IMR-90 (cell line): Measurements from ENCODE around the gene LRRC26. TPM values are rescaled to one million over a fixed set of nuclear protein-coding genes. Genes with fewer than 3 reads are reported as not detected.

ENCODE experiments used
- ATAC-seq: fragments of 200-7000 bp; cut with Tn5 transposase; 2 replicates; pipeline ENCODE4 v1.9.1; 2020; ENCODE audit warnings: low read depth, mild to moderate bottlenecking, moderate library complexity
- BruUV-seq: library from RNA; stranded (reverse); fragments of 400-500 nt; replicated peaks from 2 replicates; lab custom pipeline; 2021; lab: Mats Ljungman, UMichigan
- CTCF ChIA-PET: fragments of 300-600 bp; formaldehyde crosslinking; extraction: SDS; loops from one replicate; lab custom pipeline; 2021; ENCODE audit warnings: antibody characterized with exemption; lab: Yijun Ruan, JAX
- POLR2A ChIA-PET: fragments of 300-600 bp; sonication (Branson Sonifier 250); formaldehyde crosslinking; loops from one replicate; lab custom pipeline; 2022; ENCODE audit warnings: antibody characterized with exemption; ENCODE audit not compliant: unreplicated experiment; lab: Charles Lee
- DNase-seq: peaks from one replicate; pipeline ENCODE4 v3.0.0; 2013
- H2AFZ ChIP-seq: replicated peaks from 2 replicates; pipeline ENCODE3; 2013; ENCODE audit warnings: low read length, mild to moderate bottlenecking; ENCODE audit not compliant: poor library complexity
- H2AK5ac ChIP-seq: 2 replicates; pipeline ENCODE4 v1.6.1; 2013; ENCODE audit warnings: low read depth, low read length, inconsistent platforms
- H2AK9ac ChIP-seq: replicated peaks from 2 replicates; pipeline ENCODE3; 2013; ENCODE audit warnings: mild to moderate bottlenecking, low read depth, low read length, moderate library complexity; ENCODE audit not compliant: poor library complexity
- H2BK120ac ChIP-seq: 2 replicates; pipeline ENCODE4 v1.6.1; 2013; ENCODE audit warnings: low read depth, low read length, inconsistent platforms
- H2BK15ac ChIP-seq: 3 replicates; pipeline ENCODE4 v1.6.1; 2013; ENCODE audit warnings: low read depth, low read length, inconsistent platforms
- H2BK20ac ChIP-seq: 2 replicates; pipeline ENCODE4 v1.6.1; 2013; ENCODE audit warnings: low read depth, mild to moderate bottlenecking, inconsistent platforms, low read length, moderate library complexity
- H2BK5ac ChIP-seq: 2 replicates; pipeline ENCODE4 v1.6.1; 2013; ENCODE audit warnings: mild to moderate bottlenecking, low read depth, low read length, inconsistent platforms; ENCODE audit not compliant: poor library complexity, severe bottlenecking
- H3K14ac ChIP-seq: replicated peaks from 2 replicates; pipeline ENCODE4 v1.6.1; 2013; ENCODE audit warnings: low read depth, low read length, inconsistent platforms
- H3K18ac ChIP-seq: 2 replicates; pipeline ENCODE4 v1.6.1; 2013; ENCODE audit warnings: low read depth, low read length, control low read depth
- H3K23ac ChIP-seq: 2 replicates; pipeline ENCODE4 v1.6.1; 2013; ENCODE audit warnings: low read depth, low read length, inconsistent platforms
- H3K27ac ChIP-seq: 2 replicates; pipeline ENCODE4 v1.5.1; 2013; ENCODE audit warnings: mild to moderate bottlenecking, control low read depth, low read length; ENCODE audit not compliant: insufficient read depth
- H3K27me3 ChIP-seq: 2 replicates; pipeline ENCODE4 v1.6.1; 2013; ENCODE audit warnings: low read length; ENCODE audit not compliant: control insufficient read depth, insufficient read depth
- H3K36me3 ChIP-seq: 2 replicates; pipeline ENCODE4 v1.6.1; 2013; ENCODE audit warnings: low read length, mixed read lengths; ENCODE audit not compliant: control insufficient read depth, insufficient read depth
- H3K4ac ChIP-seq: 2 replicates; pipeline ENCODE4 v1.6.1; 2013; ENCODE audit warnings: low read depth, low read length, inconsistent platforms
- H3K4me1 ChIP-seq: 2 replicates; pipeline ENCODE4 v1.6.1; 2013; ENCODE audit warnings: low read length, mixed read lengths; ENCODE audit not compliant: control insufficient read depth, insufficient read depth
- H3K4me2 ChIP-seq: 2 replicates; pipeline ENCODE4 v1.6.1; 2013; ENCODE audit warnings: low read depth, mild to moderate bottlenecking, control low read depth, low read length, moderate library complexity
- H3K4me3 ChIP-seq: 2 replicates; pipeline ENCODE4 v1.5.1; 2013; ENCODE audit warnings: low read depth, mild to moderate bottlenecking, control low read depth, low read length, moderate library complexity; ENCODE audit not compliant: insufficient read depth
- H3K56ac ChIP-seq: 2 replicates; pipeline ENCODE4 v1.6.1; 2013; ENCODE audit warnings: low read length, inconsistent platforms; ENCODE audit not compliant: insufficient read depth; ENCODE audit errors: extremely low read depth
- H3K79me1 ChIP-seq, 2 experiments: 2 replicates each; pipeline ENCODE4 v1.6.1; 2013; ENCODE audit warnings: low read length in 2 of 2, inconsistent platforms in 1 of 2, low read depth in 1 of 2
- H3K9ac ChIP-seq: 2 replicates; pipeline ENCODE4 v1.6.1; 2013; ENCODE audit warnings: low read depth, low read length, control low read depth
- H3K9me1 ChIP-seq: 2 replicates; pipeline ENCODE4 v1.6.1; 2013; ENCODE audit warnings: low read length, inconsistent platforms; ENCODE audit not compliant: insufficient read depth
- H3K9me3 ChIP-seq: 2 replicates; pipeline ENCODE4 v1.6.1; 2013; ENCODE audit warnings: low read length; ENCODE audit not compliant: control insufficient read depth, insufficient read depth
- H4K20me1 ChIP-seq: 2 replicates; pipeline ENCODE4 v1.6.1; 2013; ENCODE audit warnings: low read length, inconsistent platforms; ENCODE audit not compliant: insufficient read depth
- H4K5ac ChIP-seq: 2 replicates; pipeline ENCODE4 v1.6.1; 2013; ENCODE audit warnings: mild to moderate bottlenecking, low read depth, low read length, control low read depth
- H4K8ac ChIP-seq, 2 experiments: 2 replicates each; pipeline ENCODE4 v1.6.1; 2013; ENCODE audit warnings: low read depth in 2 of 2, low read length in 2 of 2, control low read depth in 1 of 2, inconsistent platforms in 1 of 2
- H4K91ac ChIP-seq: 2 replicates; pipeline ENCODE4 v1.6.1; 2013; ENCODE audit warnings: low read depth, low read length, inconsistent platforms; ENCODE audit not compliant: insufficient read depth
- CHD1 ChIP-seq: IDR thresholded peaks from 2 replicates; pipeline ENCODE4 v1.6.1; 2012; ENCODE audit warnings: low read depth, low read length, improper control_type of control experiment
- MAZ ChIP-seq: IDR thresholded peaks from 2 replicates; pipeline ENCODE4 v1.6.1; 2012; ENCODE audit warnings: low read depth, mild to moderate bottlenecking, low read length, improper control_type of control experiment, moderate library complexity, borderline replicate concordance
- MXI1 ChIP-seq: IDR thresholded peaks from 2 replicates; pipeline ENCODE4 v1.6.1; 2012; ENCODE audit warnings: low read depth, mild to moderate bottlenecking, low read length, moderate library complexity, borderline replicate concordance
- NFE2L2 ChIP-seq: fragments of 150-350 bp; IDR thresholded peaks from 2 replicates; pipeline ENCODE4 v1.6.1; 2016; ENCODE audit warnings: low read depth, mild to moderate bottlenecking, low read length
- WGBS, 2 experiments: methylation state at CpG; one replicate each; pipeline versions ENCODE4 v1.1.5 to v1.1.7; 2013; ENCODE audit warnings: missing lambda C conversion rate in 2 of 2; ENCODE audit not compliant: insufficient read length in 1 of 2; ENCODE audit errors: extremely low coverage in 2 of 2; 5-methylcytosine and 5-hydroxymethylcytosine counted together
- dilution Hi-C: fragments of 300-500 bp; cut with HindIII; formaldehyde crosslinking; loops from one replicate; pipeline ENCODE4 v1.14.3; 2018; ENCODE audit warnings: low sequenced_read_pairs; ENCODE audit not compliant: unreplicated experiment
- in situ Hi-C: fragments of 300-500 bp; cut with MboI; formaldehyde crosslinking; loops from 3 replicates; pipeline ENCODE4 v1.14.3; 2019; ENCODE audit warnings: low sequenced_read_pairs, inconsistent platforms, mixed read lengths
- intact Hi-C: fragments of 100-400 bp; cut with micrococcal nuclease; formaldehyde crosslinking; loops from 2 replicates; pipeline ENCODE4 v1.10.0; 2022
- polyA plus RNA-seq, 3 experiments: library from polyadenylated mRNA; depleted of rRNA; stranded (reverse); fragments of >200 nt; gene quantifications; 2 replicates each; pipeline ENCODE4 v1.2.3, GENCODE V29; 2012; ENCODE audit warnings: low replicate concordance in 1 of 3
- total RNA-seq: library from RNA; depleted of rRNA; stranded (reverse); fragments of >200 nt; gene quantifications from 2 replicates; pipeline ENCODE4 v1.2.3, GENCODE V29; 2012

Gene LRRC26
- total and polyA plus RNA-seq, 2 of the 4 experiments (the other 2 are of a cell fraction): not detected

DNA sequence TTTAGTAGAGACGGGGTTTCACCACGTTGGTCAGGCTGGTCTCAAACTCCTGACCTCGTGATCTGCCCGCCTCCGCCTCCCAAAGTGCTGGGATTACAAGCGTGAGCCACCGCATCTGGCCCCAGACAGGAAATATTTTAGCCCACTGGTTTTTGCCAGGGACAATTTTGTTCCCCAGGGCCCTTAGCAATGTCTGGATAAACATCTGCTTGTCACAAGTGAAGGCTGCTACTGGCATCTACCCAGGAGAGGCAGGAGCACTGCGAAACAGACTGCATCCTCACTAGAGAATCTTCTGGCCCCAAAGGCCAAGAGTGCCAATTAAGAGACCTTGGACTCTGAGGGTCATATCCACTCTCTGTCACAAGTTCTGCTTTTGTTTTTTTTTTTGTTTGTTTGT is 33.1 kb upstream of the LRRC26 start:
- H4K20me1 ChIP-seq: peaks cover 25% of the 10 kb centered on the region
- ChIA-PET CTCF (no interaction called here), POLR2A (no interaction called here)
- no peak overlapping the region for H3K27ac ChIP-seq
- in situ Hi-C loops (no loop called here), intact Hi-C loops (no loop called here), dilution Hi-C loops (no loop called here)
- H4K8ac ChIP-seq: no peak overlapping the region
- H2BK120ac ChIP-seq: no peak overlapping the region
- no peak overlapping the region for H3K9ac ChIP-seq
- H3K56ac ChIP-seq: no peak overlapping the region
- no peak for ATAC-seq
- BruUV-seq: no TSS peak
- H2AK9ac ChIP-seq: no peak overlapping the region
- 0 out of 2 replicates have a peak, but pooled peaks cover 2% of the 10 kb centered on the region for H3K9me1 ChIP-seq
- H3K79me1 ChIP-seq: peaks cover 47 to 81% of the 10 kb centered on the region in 2 experiments
- H3K4me1 ChIP-seq: peaks cover 24% of the 10 kb centered on the region
- H2AK5ac ChIP-seq: no peak overlapping the region
- DNase-seq: no peak
- no peak overlapping the region for H2BK15ac ChIP-seq
- TF ChIP-seq MXI1 (no peak), CHD1 (no peak), NFE2L2 (no peak), MAZ (no peak)
- H2BK5ac ChIP-seq: no peak overlapping the region
- H3K4me3 ChIP-seq: no peak overlapping the region
- H2AFZ ChIP-seq: no peak overlapping the region
- 89% methylated on average over 7 of the region's 8 CpGs; no CpG with 5 or more reads in 1 of the 2 experiments for WGBS, 2 experiments
- no peak overlapping the region for H3K14ac ChIP-seq
- H3K4me2 ChIP-seq: no peak overlapping the region
- no peak overlapping the region for H2BK20ac ChIP-seq
- H3K23ac ChIP-seq: no peak overlapping the region
- no peaks in the 10 kb centered on the region for H3K27me3 ChIP-seq
- no peak overlapping the region for H3K18ac ChIP-seq
- H3K36me3 ChIP-seq: peaks cover 5% of the 10 kb centered on the region
- H3K9me3 ChIP-seq: no peaks in the 10 kb centered on the region
- H4K5ac ChIP-seq: no peak overlapping the region
- H4K91ac ChIP-seq: no peak overlapping the region
- H3K4ac ChIP-seq: no peak overlapping the region
